ENCODE results near the gene ETHE1. TPM values are rescaled to one million over a fixed set of nuclear protein-coding genes. Genes with fewer than 3 reads are reported as not detected.
"Not testable (repeated sequence)": the region's sequence is repeated elsewhere in the genome, so short reads cannot be mapped to it uniquely, and the experiment has no call there.

ETHE1 gene
- polyA plus RNA-seq, 2 donors = 50.5 to 78.9 TPM

GRCh38 chr19:43552198-43552450 is 25.1 kb upstream of the ETHE1 start:
- Histone ChIP-seq H3K27ac (ENCODE audit: low read depth in 2 of 2, low read length in 1 of 2) (no peak overlapping the region), H3K36me3 (ENCODE audit: control insufficient read depth in 2 of 2, insufficient read depth in 2 of 2, low read length in 1 of 2) (peaks cover 0 to 29% of the 10 kb centered on the region in 2 donors), H3K9me3 (ENCODE audit: control insufficient read depth in 2 of 2, insufficient read depth in 1 of 2, low read depth in 1 of 2, low read length in 1 of 2) (no peaks in the 10 kb centered on the region), H3K4me3 (ENCODE audit: low read depth in 1 of 2, low read length in 2 of 2) (no peak overlapping the region), H3K27me3 (ENCODE audit: control insufficient read depth in 1 of 2, insufficient read depth in 2 of 2, low read length in 2 of 2) (no peaks in the 10 kb centered on the region), H3K4me1 (ENCODE audit: control insufficient read depth in 2 of 2, insufficient read depth in 2 of 2, low read length in 1 of 2) (no peaks in the 10 kb centered on the region)
- WGBS, 2 donors = 82 to 84% methylated on average over 3 of the region's 3 CpGs

DNA sequence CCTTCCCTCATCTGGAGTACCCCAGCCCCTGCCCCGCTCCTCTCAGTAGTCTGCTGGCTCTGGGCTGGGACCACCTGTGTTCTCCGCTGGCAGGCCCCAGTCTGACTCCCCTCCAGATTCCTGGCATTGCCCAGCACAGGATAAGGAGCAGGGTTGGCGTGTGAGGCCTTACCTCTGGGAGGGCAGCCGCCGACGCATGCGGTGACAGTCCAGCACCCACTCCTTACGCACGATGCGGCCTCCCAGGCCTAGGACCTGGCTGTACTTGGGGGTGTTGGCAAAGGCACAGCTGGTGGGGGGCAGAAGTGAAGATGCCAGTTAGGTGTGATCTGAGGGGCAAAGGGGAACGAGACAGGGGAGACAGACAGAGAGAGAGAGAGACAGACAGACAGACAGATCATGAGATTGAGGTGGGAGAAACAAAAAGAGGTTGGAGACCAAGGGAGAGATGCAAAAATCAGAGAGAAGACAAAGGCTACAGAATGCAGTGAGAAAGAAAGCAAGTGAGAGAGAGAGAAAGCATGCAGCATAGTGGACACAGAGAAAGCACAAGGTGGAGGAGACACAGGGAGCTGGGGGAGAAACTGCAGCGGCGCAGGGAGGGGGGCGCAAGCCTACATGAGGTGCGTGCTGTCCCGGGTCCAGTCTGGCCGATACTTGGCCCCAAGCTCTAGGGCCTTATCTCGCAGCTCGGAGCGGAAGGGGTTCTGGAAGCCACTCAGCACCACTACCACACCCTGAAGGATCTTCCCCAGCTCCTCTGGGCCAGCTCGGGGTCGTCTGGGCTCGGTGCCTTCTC is 24.6 kb upstream of the ETHE1 start:
- H3K36me3 ChIP-seq (ENCODE audit: control insufficient read depth in 2 of 2, insufficient read depth in 2 of 2, low read length in 1 of 2) = peaks cover 0 to 31% of the 10 kb centered on the region in 2 donors
- no peak overlapping the region for H3K27ac ChIP-seq (ENCODE audit: low read depth in 2 of 2, low read length in 1 of 2)
- no peaks in the 10 kb centered on the region for H3K4me1 ChIP-seq (ENCODE audit: control insufficient read depth in 2 of 2, insufficient read depth in 2 of 2, low read length in 1 of 2)
- no peaks in the 10 kb centered on the region for H3K9me3 ChIP-seq (ENCODE audit: control insufficient read depth in 2 of 2, insufficient read depth in 1 of 2, low read depth in 1 of 2, low read length in 1 of 2)
- no peak overlapping the region for H3K4me3 ChIP-seq (ENCODE audit: low read depth in 1 of 2, low read length in 2 of 2)
- H3K27me3 ChIP-seq (ENCODE audit: control insufficient read depth in 1 of 2, insufficient read depth in 2 of 2, low read length in 2 of 2) = no peaks in the 10 kb centered on the region
- 91 to 92% methylated on average over 22 to 23 of the region's 23 CpGs for WGBS, 2 donors

GRCh38 chr19:43548706-43549105 is 21.7 kb upstream of the ETHE1 start:
- Histone ChIP-seq H3K36me3 (ENCODE audit: control insufficient read depth in 2 of 2, insufficient read depth in 2 of 2, low read length in 1 of 2) (peaks cover 0 to 34% of the 10 kb centered on the region in 2 donors), H3K4me3 (ENCODE audit: low read depth in 1 of 2, low read length in 2 of 2) (no peak overlapping the region), H3K4me1 (ENCODE audit: control insufficient read depth in 2 of 2, insufficient read depth in 2 of 2, low read length in 1 of 2) (no peaks in the 10 kb centered on the region), H3K27me3 (ENCODE audit: control insufficient read depth in 1 of 2, insufficient read depth in 2 of 2, low read length in 2 of 2) (no peaks in the 10 kb centered on the region), H3K27ac (ENCODE audit: low read depth in 2 of 2, low read length in 1 of 2) (no peak overlapping the region), H3K9me3 (ENCODE audit: control insufficient read depth in 2 of 2, insufficient read depth in 1 of 2, low read depth in 1 of 2, low read length in 1 of 2) (no peaks in the 10 kb centered on the region)
- 72 to 79% methylated on average over 2 of the region's 2 CpGs for WGBS, 2 donors

GRCh38 chr19:43547926-43548325 is 20.9 kb upstream of the ETHE1 start:
- H3K4me1 ChIP-seq (ENCODE audit: control insufficient read depth in 2 of 2, insufficient read depth in 2 of 2, low read length in 1 of 2); H3K27ac ChIP-seq (ENCODE audit: low read depth in 2 of 2, low read length in 1 of 2); H3K9me3 ChIP-seq (ENCODE audit: control insufficient read depth in 2 of 2, insufficient read depth in 1 of 2, low read depth in 1 of 2, low read length in 1 of 2); H3K27me3 ChIP-seq (ENCODE audit: control insufficient read depth in 1 of 2, insufficient read depth in 2 of 2, low read length in 2 of 2); H3K4me3 ChIP-seq (ENCODE audit: low read depth in 1 of 2, low read length in 2 of 2): not testable (repeated sequence)
- whole genome bisulfite sequencing, 2 donors = 84 to 87% methylated on average over 7 to 20 of the region's 24 CpGs
- peaks cover 1 to 42% of the 10 kb centered on the region in 2 donors for H3K36me3 ChIP-seq (ENCODE audit: control insufficient read depth in 2 of 2, insufficient read depth in 2 of 2, low read length in 1 of 2)

DNA sequence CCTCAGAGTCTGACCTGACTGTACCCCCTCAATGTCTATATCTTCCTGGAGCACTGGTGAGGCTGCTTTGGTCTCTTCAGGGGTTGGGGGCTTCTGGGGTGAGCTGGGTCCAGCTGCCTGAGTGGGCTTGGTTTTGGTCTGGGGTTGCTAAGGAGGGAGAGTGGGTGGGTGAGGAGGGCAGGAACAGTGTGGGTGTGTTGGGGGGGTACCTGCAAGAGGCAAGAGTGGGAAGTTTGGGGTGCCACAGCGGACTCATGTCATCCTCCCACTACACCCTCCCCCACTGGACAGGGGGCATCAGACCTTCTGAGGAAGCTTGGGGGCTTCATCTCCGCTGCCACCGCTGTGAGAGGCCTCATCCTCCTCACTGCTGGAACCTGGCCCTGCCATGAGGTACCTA is 19.6 kb upstream of the ETHE1 start:
- no peak overlapping the region for H3K4me3 ChIP-seq (ENCODE audit: low read depth in 1 of 2, low read length in 2 of 2)
- H3K9me3 ChIP-seq (ENCODE audit: control insufficient read depth in 2 of 2, insufficient read depth in 1 of 2, low read depth in 1 of 2, low read length in 1 of 2) = no peaks in the 10 kb centered on the region
- no peaks in the 10 kb centered on the region for H3K27me3 ChIP-seq (ENCODE audit: control insufficient read depth in 1 of 2, insufficient read depth in 2 of 2, low read length in 2 of 2)
- H3K27ac ChIP-seq (ENCODE audit: low read depth in 2 of 2, low read length in 1 of 2) = no peak overlapping the region
- peaks cover 4 to 37% of the 10 kb centered on the region in 2 donors for H3K36me3 ChIP-seq (ENCODE audit: control insufficient read depth in 2 of 2, insufficient read depth in 2 of 2, low read length in 1 of 2)
- H3K4me1 ChIP-seq (ENCODE audit: control insufficient read depth in 2 of 2, insufficient read depth in 2 of 2, low read length in 1 of 2) = no peaks in the 10 kb centered on the region
- WGBS, 2 donors = 99 to 100% methylated on average over 2 to 3 of the region's 3 CpGs

GRCh38 chr19:43545981-43546380 is 19.0 kb upstream of the ETHE1 start:
- Histone ChIP-seq H3K9me3 (ENCODE audit: control insufficient read depth in 2 of 2, insufficient read depth in 1 of 2, low read depth in 1 of 2, low read length in 1 of 2) (no peaks in the 10 kb centered on the region), H3K27ac (ENCODE audit: low read depth in 2 of 2, low read length in 1 of 2) (no peak overlapping the region), H3K36me3 (ENCODE audit: control insufficient read depth in 2 of 2, insufficient read depth in 2 of 2, low read length in 1 of 2) (peaks cover 4 to 32% of the 10 kb centered on the region in 2 donors), H3K4me1 (ENCODE audit: control insufficient read depth in 2 of 2, insufficient read depth in 2 of 2, low read length in 1 of 2) (no peaks in the 10 kb centered on the region), H3K27me3 (ENCODE audit: control insufficient read depth in 1 of 2, insufficient read depth in 2 of 2, low read length in 2 of 2) (no peaks in the 10 kb centered on the region), H3K4me3 (ENCODE audit: low read depth in 1 of 2, low read length in 2 of 2) (no peak overlapping the region)
- 71 to 83% methylated on average over 2 of the region's 2 CpGs for WGBS, 2 donors

- H3K9me3 ChIP-seq (ENCODE audit: control insufficient read depth in 2 of 2, insufficient read depth in 1 of 2, low read depth in 1 of 2, low read length in 1 of 2) = no peaks in the 10 kb centered on the region
- 85 to 88% methylated on average over 5 of the region's 5 CpGs for WGBS, 2 donors
- no peak overlapping the region for H3K27ac ChIP-seq (ENCODE audit: low read depth in 2 of 2, low read length in 1 of 2)
- no peaks in the 10 kb centered on the region for H3K27me3 ChIP-seq (ENCODE audit: control insufficient read depth in 1 of 2, insufficient read depth in 2 of 2, low read length in 2 of 2)
- no peaks in the 10 kb centered on the region for H3K4me1 ChIP-seq (ENCODE audit: control insufficient read depth in 2 of 2, insufficient read depth in 2 of 2, low read length in 1 of 2)
- H3K4me3 ChIP-seq (ENCODE audit: low read depth in 1 of 2, low read length in 2 of 2) = no peak overlapping the region
- H3K36me3 ChIP-seq (ENCODE audit: control insufficient read depth in 2 of 2, insufficient read depth in 2 of 2, low read length in 1 of 2) = peaks cover 4 to 28% of the 10 kb centered on the region in 2 donors
Observed at GRCh38 chr19:43545276-43545675, 18.3 kb upstream of the ETHE1 start.

- Histone ChIP-seq H3K27me3 (ENCODE audit: control insufficient read depth in 1 of 2, insufficient read depth in 2 of 2, low read length in 2 of 2) (no peaks in the 10 kb centered on the region), H3K36me3 (ENCODE audit: control insufficient read depth in 2 of 2, insufficient read depth in 2 of 2, low read length in 1 of 2) (peaks cover 4 to 27% of the 10 kb centered on the region in 2 donors), H3K4me1 (ENCODE audit: control insufficient read depth in 2 of 2, insufficient read depth in 2 of 2, low read length in 1 of 2) (no peaks in the 10 kb centered on the region), H3K27ac (ENCODE audit: low read depth in 2 of 2, low read length in 1 of 2) (no peak overlapping the region), H3K9me3 (ENCODE audit: control insufficient read depth in 2 of 2, insufficient read depth in 1 of 2, low read depth in 1 of 2, low read length in 1 of 2) (no peaks in the 10 kb centered on the region), H3K4me3 (ENCODE audit: low read depth in 1 of 2, low read length in 2 of 2) (no peak overlapping the region)
- WGBS, 2 donors = 95 to 99% methylated on average over 9 of the region's 9 CpGs
Observed at GRCh38 chr19:43544077-43544476, 17.1 kb upstream of the ETHE1 start.

DNA sequence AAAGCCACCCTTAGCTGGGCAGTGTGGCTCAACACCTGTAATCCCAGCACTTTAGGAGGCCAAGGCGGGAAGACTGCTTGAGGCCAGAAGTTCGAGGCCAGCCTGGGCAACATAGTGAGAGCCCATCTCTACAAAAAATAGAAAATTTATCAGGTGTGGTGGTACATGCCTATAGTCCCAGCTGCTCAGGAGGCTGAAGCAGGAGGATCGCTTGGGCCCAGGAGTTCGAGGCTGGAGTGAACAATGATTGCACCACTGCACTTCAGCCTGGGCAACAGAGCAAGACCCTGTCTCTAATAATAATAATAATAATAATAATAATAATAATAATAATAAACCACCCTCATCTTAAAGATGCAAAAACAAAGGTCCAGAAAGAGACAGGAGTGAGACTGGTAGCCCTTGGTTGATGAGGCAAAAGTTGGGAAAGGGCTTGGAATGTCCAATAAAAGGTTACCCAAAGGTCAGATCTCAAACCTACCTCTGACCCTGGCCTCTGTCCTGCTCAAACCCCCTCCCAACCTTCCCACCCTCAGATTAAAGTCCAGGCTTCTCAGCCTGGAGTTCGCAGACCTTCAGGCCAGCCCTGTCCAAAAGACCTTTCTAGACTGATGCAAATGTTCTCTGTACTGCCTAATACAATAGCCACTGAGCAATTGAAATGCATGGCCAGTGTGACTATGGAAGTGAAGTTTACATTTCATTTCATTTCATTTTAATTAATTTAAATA is 15.1 kb upstream of the ETHE1 start:
- WGBS, 2 donors = 93 to 96% methylated on average over 5 of the region's 5 CpGs
- Histone ChIP-seq H3K36me3 (ENCODE audit: control insufficient read depth in 2 of 2, insufficient read depth in 2 of 2, low read length in 1 of 2) (peaks cover 4 to 27% of the 10 kb centered on the region in 2 donors), H3K9me3 (ENCODE audit: control insufficient read depth in 2 of 2, insufficient read depth in 1 of 2, low read depth in 1 of 2, low read length in 1 of 2) (no peaks in the 10 kb centered on the region), H3K27me3 (ENCODE audit: control insufficient read depth in 1 of 2, insufficient read depth in 2 of 2, low read length in 2 of 2) (no peaks in the 10 kb centered on the region), H3K4me1 (ENCODE audit: control insufficient read depth in 2 of 2, insufficient read depth in 2 of 2, low read length in 1 of 2) (no peaks in the 10 kb centered on the region), H3K4me3 (ENCODE audit: low read depth in 1 of 2, low read length in 2 of 2) (no peak overlapping the region), H3K27ac (ENCODE audit: low read depth in 2 of 2, low read length in 1 of 2) (no peak overlapping the region)

DNA sequence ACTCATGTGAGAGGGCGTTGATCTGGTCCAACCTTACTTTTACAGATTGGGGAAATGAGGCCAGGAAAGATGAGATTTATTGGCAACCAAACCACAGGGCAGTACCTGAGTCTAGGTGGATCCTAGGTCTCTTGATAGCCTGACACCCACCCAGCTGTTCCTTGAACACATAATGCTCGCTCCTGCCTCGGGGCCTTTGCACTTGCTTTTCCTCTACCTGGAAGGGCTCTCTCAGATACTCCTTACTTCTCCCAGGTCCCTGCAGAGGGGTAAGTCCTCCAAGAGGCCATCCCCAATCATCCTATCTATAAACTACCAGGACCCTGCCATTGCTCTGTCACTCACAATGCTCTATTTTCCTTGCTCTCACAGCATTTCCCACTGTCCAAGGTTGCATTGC is 13.4 kb upstream of the ETHE1 start:
- no peaks in the 10 kb centered on the region for H3K4me1 ChIP-seq (ENCODE audit: control insufficient read depth in 2 of 2, insufficient read depth in 2 of 2, low read length in 1 of 2)
- H3K36me3 ChIP-seq (ENCODE audit: control insufficient read depth in 2 of 2, insufficient read depth in 2 of 2, low read length in 1 of 2) = peaks cover 4 to 19% of the 10 kb centered on the region in 2 donors
- no peak overlapping the region for H3K27ac ChIP-seq (ENCODE audit: low read depth in 2 of 2, low read length in 1 of 2)
- 93 to 99% methylated on average over 3 of the region's 3 CpGs for WGBS, 2 donors
- no peak overlapping the region for H3K4me3 ChIP-seq (ENCODE audit: low read depth in 1 of 2, low read length in 2 of 2)
- H3K9me3 ChIP-seq (ENCODE audit: control insufficient read depth in 2 of 2, insufficient read depth in 1 of 2, low read depth in 1 of 2, low read length in 1 of 2) = no peaks in the 10 kb centered on the region
- H3K27me3 ChIP-seq (ENCODE audit: control insufficient read depth in 1 of 2, insufficient read depth in 2 of 2, low read length in 2 of 2) = no peaks in the 10 kb centered on the region

Measured in esophagus (tissue), 2 donors.